ENCODE measurements around the gene TMC1.

Gene TMC1

DNA sequence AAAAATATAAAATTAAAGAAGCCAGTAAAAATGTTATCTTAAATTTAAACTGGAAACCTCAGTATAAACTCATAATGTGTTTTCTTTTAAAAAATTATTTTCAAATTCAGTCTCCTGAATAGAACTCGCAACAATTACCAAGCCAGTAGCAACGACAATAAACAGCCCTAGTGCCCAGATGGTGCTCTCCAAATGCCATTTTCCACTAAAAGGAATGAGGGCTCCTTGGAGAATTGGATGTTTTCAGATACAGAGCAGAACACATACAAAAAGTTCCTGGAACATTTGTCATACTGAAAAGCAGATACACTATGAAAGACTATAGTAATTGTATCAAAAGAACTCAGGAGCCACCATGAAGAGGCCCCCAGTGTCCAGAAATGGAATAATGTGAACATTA, 97.4 kb downstream of the TMC1 start:
- TF ChIP-seq, protein P1, sequence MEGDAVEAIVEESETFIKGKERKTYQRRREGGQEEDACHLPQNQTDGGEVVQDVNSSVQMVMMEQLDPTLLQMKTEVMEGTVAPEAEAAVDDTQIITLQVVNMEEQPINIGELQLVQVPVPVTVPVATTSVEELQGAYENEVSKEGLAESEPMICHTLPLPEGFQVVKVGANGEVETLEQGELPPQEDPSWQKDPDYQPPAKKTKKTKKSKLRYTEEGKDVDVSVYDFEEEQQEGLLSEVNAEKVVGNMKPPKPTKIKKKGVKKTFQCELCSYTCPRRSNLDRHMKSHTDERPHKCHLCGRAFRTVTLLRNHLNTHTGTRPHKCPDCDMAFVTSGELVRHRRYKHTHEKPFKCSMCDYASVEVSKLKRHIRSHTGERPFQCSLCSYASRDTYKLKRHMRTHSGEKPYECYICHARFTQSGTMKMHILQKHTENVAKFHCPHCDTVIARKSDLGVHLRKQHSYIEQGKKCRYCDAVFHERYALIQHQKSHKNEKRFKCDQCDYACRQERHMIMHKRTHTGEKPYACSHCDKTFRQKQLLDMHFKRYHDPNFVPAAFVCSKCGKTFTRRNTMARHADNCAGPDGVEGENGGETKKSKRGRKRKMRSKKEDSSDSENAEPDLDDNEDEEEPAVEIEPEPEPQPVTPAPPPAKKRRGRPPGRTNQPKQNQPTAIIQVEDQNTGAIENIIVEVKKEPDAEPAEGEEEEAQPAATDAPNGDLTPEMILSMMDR (conservative IDR thresholded peaks at IDR 0.05; ENCODE audit: low read depth, low read length): no peak
- no peak overlapping the region for H3K4me3 ChIP-seq (ENCODE audit: low read length)
- DNase-seq (ENCODE audit: low read depth): no peak

DNA sequence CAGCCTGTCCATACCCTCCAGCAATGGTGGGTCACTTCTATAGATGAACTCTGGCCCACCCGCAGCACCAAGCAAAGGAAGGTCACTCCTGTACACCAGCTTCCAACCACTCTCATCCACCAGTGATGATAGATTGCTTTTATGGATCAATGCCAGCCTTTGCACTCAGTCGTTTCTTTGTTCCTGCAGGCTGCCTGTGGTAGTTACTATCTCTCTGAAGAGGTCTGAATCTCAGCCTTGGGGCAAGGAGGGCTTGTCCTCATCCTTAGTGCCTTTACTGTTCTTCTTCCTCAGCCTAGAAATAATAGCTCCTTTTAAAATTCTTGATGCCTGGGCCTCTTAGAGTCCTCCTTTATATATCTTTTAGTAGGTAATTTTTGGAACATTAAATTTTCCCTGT, 100.8 kb downstream of the TMC1 start:
- no peak for DNase-seq (ENCODE audit: low read depth)
- TF ChIP-seq, protein P1 (conservative IDR thresholded peaks at IDR 0.05; ENCODE audit: low read depth, low read length): no peak

DNA sequence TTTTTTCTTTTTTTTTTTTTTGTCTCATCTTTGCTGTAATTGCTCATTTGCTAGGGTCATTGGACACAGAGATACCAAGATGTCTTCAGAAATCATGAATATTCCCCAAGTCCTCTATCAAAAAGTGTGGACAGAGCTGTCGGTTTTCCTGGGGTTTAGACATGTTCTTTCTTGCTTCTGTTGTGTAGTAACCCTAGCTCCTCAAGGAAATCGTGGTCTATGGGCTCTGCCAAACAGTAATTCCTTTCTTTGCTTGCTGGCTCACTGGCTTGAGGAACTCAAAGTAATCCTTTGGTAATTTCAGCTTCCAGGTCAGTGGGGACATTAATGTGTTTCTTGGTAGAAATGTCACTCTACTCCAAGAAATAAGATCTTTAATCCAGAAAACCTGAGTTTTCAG, 101.7 kb downstream of the TMC1 start:
- TF ChIP-seq, protein P1 (conservative IDR thresholded peaks at IDR 0.05; ENCODE audit: low read depth, low read length): no peak
- no peak overlapping the region for H3K4me3 ChIP-seq (ENCODE audit: low read length)
- DNase-seq (ENCODE audit: low read depth): no peak

More for the DNA sequence above, 100.8 kb downstream of the TMC1 start:
- no peak overlapping the region for H3K4me3 ChIP-seq (ENCODE audit: low read length)

- no peak overlapping the region for H3K4me3 ChIP-seq (ENCODE audit: low read length)
- DNase-seq (ENCODE audit: low read depth): no peak
- TF ChIP-seq, protein P1 (conservative IDR thresholded peaks at IDR 0.05; ENCODE audit: low read depth, low read length): no peak
Observed at GRCh38 chr9:72627147-72627546, 105.7 kb downstream of the TMC1 start.

GRCh38 chr9:72627956-72628540, 106.6 kb downstream of the TMC1 start:
- TF ChIP-seq, protein P1 (conservative IDR thresholded peaks at IDR 0.05; ENCODE audit: low read depth, low read length): no peak
- no peak overlapping the region for H3K4me3 ChIP-seq (ENCODE audit: low read length)
- no peak for DNase-seq (ENCODE audit: low read depth)

DNA sequence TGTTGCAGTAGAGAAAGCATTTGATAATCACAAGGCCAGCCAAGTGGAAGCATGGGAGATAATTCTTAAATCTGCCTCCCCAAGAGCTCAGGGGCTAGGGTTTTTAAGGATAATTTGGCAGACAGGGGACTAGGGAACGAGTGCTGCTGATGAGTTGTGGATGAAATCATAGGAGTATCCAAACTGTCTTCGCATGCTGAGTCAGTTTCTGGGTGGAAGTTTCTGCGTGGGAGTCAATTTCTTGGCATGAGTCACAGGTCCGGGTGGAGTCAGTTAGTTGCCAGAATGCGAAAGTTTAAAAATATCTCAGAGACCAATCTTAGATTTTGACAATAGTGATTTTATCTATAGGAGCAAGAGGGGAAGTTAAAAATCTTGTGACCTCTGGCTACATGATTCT, 112.6 kb downstream of the TMC1 start:
- DNase-seq (ENCODE audit: low read depth): no peak
- TF ChIP-seq, protein P1 (conservative IDR thresholded peaks at IDR 0.05; ENCODE audit: low read depth, low read length): no peak
- no peak overlapping the region for H3K4me3 ChIP-seq (ENCODE audit: low read length)

- TF ChIP-seq, protein P1 (conservative IDR thresholded peaks at IDR 0.05; ENCODE audit: low read depth, low read length): no peak
- no peak for DNase-seq (ENCODE audit: low read depth)
- no peak overlapping the region for H3K4me3 ChIP-seq (ENCODE audit: low read length)
Observed at GRCh38 chr9:72635197-72635596, 113.8 kb downstream of the TMC1 start.

All from retinal pigment epithelial cell (primary cell).